ENCODE measurements around the gene USO1.

DNA sequence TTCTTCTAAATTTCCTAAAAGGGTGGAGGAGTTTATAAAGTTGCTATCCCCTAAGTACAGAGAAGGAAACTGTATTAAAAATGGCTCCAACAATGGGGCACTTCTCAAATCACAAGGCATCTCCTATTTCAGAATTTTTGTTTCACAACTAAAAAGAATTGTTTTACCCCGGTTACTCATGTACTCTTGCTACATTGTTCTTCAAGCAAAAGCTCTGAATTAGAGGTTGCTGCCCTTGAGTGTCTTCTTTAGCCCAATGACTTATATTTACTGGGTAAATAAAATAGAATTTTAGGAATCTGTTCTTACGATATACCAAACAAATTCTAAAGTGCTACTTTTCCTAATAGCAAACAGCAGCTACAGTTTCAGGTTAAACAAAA is 110.4 kb downstream of the USO1 start:
- TF ChIP-seq POLR2A (IDR thresholded peaks at IDR 0.05; ENCODE audit: extremely low read depth, insufficient read length): no peak
- TF ChIP-seq, protein P1, sequence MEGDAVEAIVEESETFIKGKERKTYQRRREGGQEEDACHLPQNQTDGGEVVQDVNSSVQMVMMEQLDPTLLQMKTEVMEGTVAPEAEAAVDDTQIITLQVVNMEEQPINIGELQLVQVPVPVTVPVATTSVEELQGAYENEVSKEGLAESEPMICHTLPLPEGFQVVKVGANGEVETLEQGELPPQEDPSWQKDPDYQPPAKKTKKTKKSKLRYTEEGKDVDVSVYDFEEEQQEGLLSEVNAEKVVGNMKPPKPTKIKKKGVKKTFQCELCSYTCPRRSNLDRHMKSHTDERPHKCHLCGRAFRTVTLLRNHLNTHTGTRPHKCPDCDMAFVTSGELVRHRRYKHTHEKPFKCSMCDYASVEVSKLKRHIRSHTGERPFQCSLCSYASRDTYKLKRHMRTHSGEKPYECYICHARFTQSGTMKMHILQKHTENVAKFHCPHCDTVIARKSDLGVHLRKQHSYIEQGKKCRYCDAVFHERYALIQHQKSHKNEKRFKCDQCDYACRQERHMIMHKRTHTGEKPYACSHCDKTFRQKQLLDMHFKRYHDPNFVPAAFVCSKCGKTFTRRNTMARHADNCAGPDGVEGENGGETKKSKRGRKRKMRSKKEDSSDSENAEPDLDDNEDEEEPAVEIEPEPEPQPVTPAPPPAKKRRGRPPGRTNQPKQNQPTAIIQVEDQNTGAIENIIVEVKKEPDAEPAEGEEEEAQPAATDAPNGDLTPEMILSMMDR (IDR thresholded peaks at IDR 0.05; ENCODE audit: low read depth, low read length): no peak
- no peak for TF ChIP-seq MYC (IDR thresholded peaks at IDR 0.05; ENCODE audit: low read depth, low read length)
- TF ChIP-seq, protein P2, sequence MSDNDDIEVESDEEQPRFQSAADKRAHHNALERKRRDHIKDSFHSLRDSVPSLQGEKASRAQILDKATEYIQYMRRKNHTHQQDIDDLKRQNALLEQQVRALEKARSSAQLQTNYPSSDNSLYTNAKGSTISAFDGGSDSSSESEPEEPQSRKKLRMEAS (IDR thresholded peaks at IDR 0.05; ENCODE audit: low read depth, low read length): no peak
